ENCODE data around the gene GZMH.

Gene GZMH

GRCh38 chr14:24632336-24632735 is 22.9 kb upstream of the GZMH start:
- no peaks in the 10 kb centered on the region for H3K36me3 ChIP-seq (ENCODE audit: control insufficient read depth, low read length)

GRCh38 chr14:24631749-24632335 is 22.4 kb upstream of the GZMH start:
- no peaks in the 10 kb centered on the region for H4K20me1 ChIP-seq (ENCODE audit: control insufficient read depth, insufficient read depth, low read depth, low read length)
- H3K4me3 ChIP-seq (ENCODE audit: low read length): no peak overlapping the region
- H3K4me2 ChIP-seq (ENCODE audit: low read length): no peak overlapping the region
- TF ChIP-seq, protein P1, sequence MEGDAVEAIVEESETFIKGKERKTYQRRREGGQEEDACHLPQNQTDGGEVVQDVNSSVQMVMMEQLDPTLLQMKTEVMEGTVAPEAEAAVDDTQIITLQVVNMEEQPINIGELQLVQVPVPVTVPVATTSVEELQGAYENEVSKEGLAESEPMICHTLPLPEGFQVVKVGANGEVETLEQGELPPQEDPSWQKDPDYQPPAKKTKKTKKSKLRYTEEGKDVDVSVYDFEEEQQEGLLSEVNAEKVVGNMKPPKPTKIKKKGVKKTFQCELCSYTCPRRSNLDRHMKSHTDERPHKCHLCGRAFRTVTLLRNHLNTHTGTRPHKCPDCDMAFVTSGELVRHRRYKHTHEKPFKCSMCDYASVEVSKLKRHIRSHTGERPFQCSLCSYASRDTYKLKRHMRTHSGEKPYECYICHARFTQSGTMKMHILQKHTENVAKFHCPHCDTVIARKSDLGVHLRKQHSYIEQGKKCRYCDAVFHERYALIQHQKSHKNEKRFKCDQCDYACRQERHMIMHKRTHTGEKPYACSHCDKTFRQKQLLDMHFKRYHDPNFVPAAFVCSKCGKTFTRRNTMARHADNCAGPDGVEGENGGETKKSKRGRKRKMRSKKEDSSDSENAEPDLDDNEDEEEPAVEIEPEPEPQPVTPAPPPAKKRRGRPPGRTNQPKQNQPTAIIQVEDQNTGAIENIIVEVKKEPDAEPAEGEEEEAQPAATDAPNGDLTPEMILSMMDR (IDR thresholded peaks at IDR 0.05; ENCODE audit: low read depth, low read length, poor library complexity, severe bottlenecking): no peak
- TF ChIP-seq EZH2phosphoT487 (IDR thresholded peaks at IDR 0.05; ENCODE audit: borderline replicate concordance, low read length): no peak
- H3K27me3 ChIP-seq (ENCODE audit: control insufficient read depth, low read length): no peaks in the 10 kb centered on the region
- H3K9me2 ChIP-seq (replicated peaks; ENCODE audit: control insufficient read depth, low read length): no peaks in the 10 kb centered on the region
- no peaks in the 10 kb centered on the region for H3K36me3 ChIP-seq (ENCODE audit: control insufficient read depth, low read length)
- no peaks in the 10 kb centered on the region for H3K79me2 ChIP-seq (ENCODE audit: control insufficient read depth, low read length)
- H3F3A ChIP-seq (ENCODE audit: control insufficient read depth, insufficient read depth): no peaks in the 10 kb centered on the region
- no peak overlapping the region for H3K27ac ChIP-seq (ENCODE audit: low read depth, low read length)
- H3K9me3 ChIP-seq (ENCODE audit: control insufficient read depth, insufficient read depth, low read length): no peaks in the 10 kb centered on the region
- no peaks in the 10 kb centered on the region for H3K4me1 ChIP-seq (ENCODE audit: control insufficient read depth, low read length)

More at GRCh38 chr14:24632336-24632735, 22.9 kb upstream of the GZMH start:
- TF ChIP-seq EZH2phosphoT487 (IDR thresholded peaks at IDR 0.05; ENCODE audit: borderline replicate concordance, low read length): no peak
- TF ChIP-seq, protein P1 (IDR thresholded peaks at IDR 0.05; ENCODE audit: low read depth, low read length, poor library complexity, severe bottlenecking): no peak
- H3K27ac ChIP-seq (ENCODE audit: low read depth, low read length): no peak overlapping the region
- H3K4me1 ChIP-seq (ENCODE audit: control insufficient read depth, low read length): no peaks in the 10 kb centered on the region
- H3K4me3 ChIP-seq (ENCODE audit: low read length): no peak overlapping the region
- H3K4me2 ChIP-seq (ENCODE audit: low read length): no peak overlapping the region
- H3K9me2 ChIP-seq (replicated peaks; ENCODE audit: control insufficient read depth, low read length): no peaks in the 10 kb centered on the region
- no peaks in the 10 kb centered on the region for H4K20me1 ChIP-seq (ENCODE audit: control insufficient read depth, insufficient read depth, low read depth, low read length)
- H3F3A ChIP-seq (ENCODE audit: control insufficient read depth, insufficient read depth): no peaks in the 10 kb centered on the region
- H3K9me3 ChIP-seq (ENCODE audit: control insufficient read depth, insufficient read depth, low read length): no peaks in the 10 kb centered on the region
- no peaks in the 10 kb centered on the region for H3K27me3 ChIP-seq (ENCODE audit: control insufficient read depth, low read length)
- no peaks in the 10 kb centered on the region for H3K79me2 ChIP-seq (ENCODE audit: control insufficient read depth, low read length)

DNA sequence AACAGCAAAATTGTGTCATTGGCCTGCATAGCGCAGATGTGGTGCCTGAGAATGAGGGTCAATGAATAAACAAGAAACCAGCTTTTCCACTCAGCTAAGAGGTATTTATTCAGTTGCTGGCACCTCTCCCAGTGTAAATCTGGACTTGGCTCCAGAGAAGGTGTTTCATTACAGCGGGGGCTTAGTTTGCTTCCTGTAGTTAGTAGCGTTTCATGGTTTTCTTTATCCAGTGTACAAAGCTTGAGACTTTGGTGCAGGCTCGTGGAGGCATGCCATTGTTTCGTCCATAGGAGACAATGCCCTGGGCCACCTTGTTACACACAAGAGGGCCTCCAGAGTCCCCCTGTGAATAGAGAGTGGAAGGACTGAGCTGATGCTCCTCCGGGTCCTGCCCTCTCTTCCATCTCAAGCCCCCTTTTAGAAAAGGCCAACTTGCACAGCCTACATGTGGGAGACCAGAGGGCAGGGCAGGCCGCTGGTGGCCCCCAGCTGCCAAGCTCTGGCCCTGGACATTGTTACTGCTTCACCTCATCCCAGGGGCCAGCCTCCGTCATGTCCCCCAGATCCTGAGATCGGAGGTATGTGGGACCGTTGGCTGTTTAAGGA is 21.5 kb upstream of the GZMH start:
- no peaks in the 10 kb centered on the region for H3K9me3 ChIP-seq (ENCODE audit: control insufficient read depth, insufficient read depth, low read length)
- no peaks in the 10 kb centered on the region for H3K36me3 ChIP-seq (ENCODE audit: control insufficient read depth, low read length)
- H3K9me2 ChIP-seq (replicated peaks; ENCODE audit: control insufficient read depth, low read length): no peaks in the 10 kb centered on the region
- H3K27ac ChIP-seq (ENCODE audit: low read depth, low read length): no peak overlapping the region
- H3K4me2 ChIP-seq (ENCODE audit: low read length): no peak overlapping the region
- no peaks in the 10 kb centered on the region for H3K79me2 ChIP-seq (ENCODE audit: control insufficient read depth, low read length)
- no peaks in the 10 kb centered on the region for H3F3A ChIP-seq (ENCODE audit: control insufficient read depth, insufficient read depth)
- TF ChIP-seq EZH2phosphoT487 (IDR thresholded peaks at IDR 0.05; ENCODE audit: borderline replicate concordance, low read length): no peak
- TF ChIP-seq, protein P1 (IDR thresholded peaks at IDR 0.05; ENCODE audit: low read depth, low read length, poor library complexity, severe bottlenecking): no peak
- no peak overlapping the region for H3K4me3 ChIP-seq (ENCODE audit: low read length)
- H3K27me3 ChIP-seq (ENCODE audit: control insufficient read depth, low read length): no peaks in the 10 kb centered on the region
- no peaks in the 10 kb centered on the region for H4K20me1 ChIP-seq (ENCODE audit: control insufficient read depth, insufficient read depth, low read depth, low read length)
- no peaks in the 10 kb centered on the region for H3K4me1 ChIP-seq (ENCODE audit: control insufficient read depth, low read length)

Measured in DOHH2 (cell line).